K562 (cell line): ENCODE results near the gene RFNG. TPM values are rescaled to one million over a fixed set of nuclear protein-coding genes. Genes with fewer than 3 reads are reported as not detected.
A peak's percentile ranks its signal among the peaks of the same experiment; 100 is the strongest.

Experiments
- ATAC-seq: fragments of 200-7000 bp; cut with Tn5 transposase; 3 replicates; pipeline ENCODE4 v1.9.1; 2020; ENCODE audit warnings: moderate library complexity
- BruUV-seq: library from RNA; stranded (reverse); fragments of 400-500 nt; replicated peaks from 2 replicates; lab custom pipeline; 2021; lab: Mats Ljungman, UMichigan
- CTCF ChIA-PET: fragments of 300-600 bp; formaldehyde crosslinking; extraction: SDS; loops from one replicate; lab custom pipeline; 2021; ENCODE audit warnings: low intra/inter-chr PET ratio; lab: Yijun Ruan, JAX
- POLR2A ChIA-PET: fragments of 300-600, 350-650 bp; sonication (Branson Sonifier 250); formaldehyde crosslinking; extraction: SDS; loops from one replicate; lab custom pipeline; 2021; ENCODE audit warnings: antibody characterized with exemption, inconsistent platforms; lab: Yijun Ruan, JAX
- DNase-seq, 4 experiments: peaks; one replicate each; pipeline versions ENCODE4 v3.0.0 to v3.0.0-alpha.2; 2011 to 2018; ENCODE audit warnings: low spot score in 3 of 4, mixed read lengths in 3 of 4; ENCODE audit errors: extremely low read depth in 1 of 4
- FAIRE-seq: peaks from 2 replicates; lab custom pipeline; 2011; peaks lifted over from hg19 to GRCh38; lab: Jason Lieb, UNC
- H2AFZ ChIP-seq: 2 replicates; pipeline ENCODE4 v1.6.0; 2011; ENCODE audit warnings: low read depth, low read length, control low read depth, inconsistent platforms
- H3K27ac ChIP-seq: fragments of 200-600 bp; 3 replicates; pipeline ENCODE4 v1.8.0; 2011; ENCODE audit warnings: low read depth, mild to moderate bottlenecking, control low read depth, inconsistent platforms, low read length, moderate library complexity, mixed read lengths; ENCODE audit errors: extremely low read depth
- H3K27me3 ChIP-seq, 2 experiments: fragments of 300-600 bp in 1 of 2; 2 replicates in 1 of 2; 3 replicates in 1 of 2; pipeline versions ENCODE4 v1.6.0 to v1.8.0; 2011; ENCODE audit warnings: inconsistent platforms in 2 of 2, low read length in 2 of 2, mild to moderate bottlenecking in 1 of 2, mixed read lengths in 1 of 2, moderate library complexity in 1 of 2; ENCODE audit not compliant: control insufficient read depth in 2 of 2, insufficient read depth in 2 of 2
- H3K36me3 ChIP-seq: fragments of 300-600 bp; 3 replicates; pipeline ENCODE4 v1.8.0; 2011; ENCODE audit warnings: mild to moderate bottlenecking, low read length, inconsistent platforms; ENCODE audit not compliant: control insufficient read depth, insufficient read depth
- H3K4me1 ChIP-seq, 2 experiments: fragments of 200-600 bp in 1 of 2; replicated peaks in 1 of 2; 2 replicates in 1 of 2; 3 replicates in 1 of 2; pipeline versions ENCODE4 v1.5.1 to v1.8.0; 2011; ENCODE audit warnings: inconsistent platforms in 2 of 2, low read length in 2 of 2, mild to moderate bottlenecking in 1 of 2, mixed read lengths in 1 of 2, moderate library complexity in 1 of 2; ENCODE audit not compliant: control insufficient read depth in 2 of 2, insufficient read depth in 2 of 2
- H3K4me2 ChIP-seq: 2 replicates; pipeline ENCODE4 v1.6.1; 2011; ENCODE audit warnings: low read length, control low read depth, inconsistent platforms, mixed read lengths; ENCODE audit not compliant: insufficient read depth
- H3K4me3 ChIP-seq: fragments of 200-600 bp; sonication (generic), shearing (Covaris generic); 2 replicates; pipeline ENCODE4 v1.5.1; 2016; ENCODE audit warnings: control low read depth, inconsistent platforms
- H3K79me2 ChIP-seq: fragments of 200-600 bp; 3 replicates; pipeline ENCODE4 v1.8.0; 2011; ENCODE audit warnings: low read length, inconsistent platforms; ENCODE audit not compliant: control insufficient read depth, insufficient read depth
- H3K9ac ChIP-seq, 2 experiments: 2 replicates each; pipeline versions ENCODE4 v1.6.0 to v1.6.1; 2011; ENCODE audit warnings: low read depth in 2 of 2, low read length in 2 of 2, control low read depth in 1 of 2, inconsistent platforms in 1 of 2, mild to moderate bottlenecking in 1 of 2, mixed read lengths in 1 of 2; ENCODE audit not compliant: insufficient read depth in 1 of 2
- H3K9me1 ChIP-seq: one replicate; pipeline ENCODE4 v1.6.0; 2011; ENCODE audit warnings: inconsistent platforms, mild to moderate bottlenecking, low read length, moderate library complexity; ENCODE audit not compliant: control insufficient read depth, insufficient read depth
- H3K9me3 ChIP-seq: replicated peaks from 2 replicates; pipeline ENCODE4 v1.5.1; 2011; ENCODE audit warnings: low read depth, low read length, inconsistent platforms; ENCODE audit not compliant: control insufficient read depth, insufficient read depth
- H4K20me1 ChIP-seq: replicated peaks from 2 replicates; pipeline ENCODE4 v1.6.1; 2011; ENCODE audit warnings: low read length, inconsistent platforms, mixed read lengths; ENCODE audit not compliant: control insufficient read depth, insufficient read depth
- BRCA1 ChIP-seq, 2 experiments: fragments of 450-650 bp in 1 of 2; sonication (generic) in 1 of 2; formaldehyde crosslinking in 1 of 2; IDR thresholded peaks; 2 replicates each; pipeline versions ENCODE4 v1.5.0 to v1.6.1; 2017 to 2020; ENCODE audit warnings: mild to moderate bottlenecking in 1 of 2, missing genetic modification reagents in 1 of 2
- CBFB ChIP-seq: sonication (generic); formaldehyde crosslinking; IDR thresholded peaks from 2 replicates; pipeline ENCODE4 v1.4.0; 2020; ENCODE audit warnings: mild to moderate bottlenecking, missing genetic modification reagents
- E2F6 ChIP-seq, 2 experiments: IDR thresholded peaks; 2 replicates each; pipeline ENCODE4 v1.6.1; 2011; ENCODE audit warnings: borderline replicate concordance in 1 of 2, control low read depth in 1 of 2, low read depth in 1 of 2, low read length in 1 of 2, mild to moderate bottlenecking in 1 of 2, mixed read lengths in 1 of 2, moderate library complexity in 1 of 2; ENCODE audit not compliant: insufficient read depth in 1 of 2, insufficient read length in 1 of 2, poor library complexity in 1 of 2, severe bottlenecking in 1 of 2; ENCODE audit errors: extremely low read depth in 1 of 2
- ETS1 ChIP-seq: conservative IDR thresholded peaks from 2 replicates; pipeline ENCODE4 v1.6.1; 2011; ENCODE audit warnings: low read depth, mild to moderate bottlenecking, low read length; ENCODE audit not compliant: control insufficient read depth
- HMGN3 ChIP-seq: IDR thresholded peaks from 2 replicates; pipeline ENCODE4 v1.6.1; 2011; ENCODE audit warnings: borderline replicate concordance, low read depth, mild to moderate bottlenecking, mixed read lengths, low read length; ENCODE audit not compliant: insufficient read length; ENCODE audit errors: extremely low read depth
- NFE2L1 ChIP-seq: fragments of 450-650 bp; IDR thresholded peaks from 2 replicates; pipeline ENCODE4 v1.6.1; 2016; ENCODE audit warnings: missing genetic modification characterization, low read depth, mild to moderate bottlenecking, missing compliant biosample characterization, moderate library complexity, borderline replicate concordance
- PCBP1 ChIP-seq: fragments of 200-400 bp; formaldehyde crosslinking; IDR thresholded peaks from 2 replicates; pipeline ENCODE4 v1.6.1; 2018; ENCODE audit warnings: mild to moderate bottlenecking, low read depth, low read length; ENCODE audit not compliant: poor library complexity, severe bottlenecking
- POLR2A ChIP-seq: fragments of 450-650 bp; conservative IDR thresholded peaks from 2 replicates; pipeline ENCODE4 v1.6.1; 2016
- PTBP1 ChIP-seq: fragments of 200-400 bp; formaldehyde crosslinking; IDR thresholded peaks from 2 replicates; pipeline ENCODE4 v1.6.1; 2017; ENCODE audit warnings: low read depth, low read length
- RBM14 ChIP-seq: fragments of 200-400 bp; formaldehyde crosslinking; IDR thresholded peaks from 2 replicates; pipeline ENCODE4 v1.6.1; 2018; ENCODE audit warnings: low read depth, mild to moderate bottlenecking, low read length, moderate library complexity, borderline replicate concordance; ENCODE audit not compliant: insufficient read depth
- SAP30 ChIP-seq: fragments of 200-600 bp; sonication (generic); IDR thresholded peaks from 2 replicates; pipeline ENCODE4 v1.6.1; 2012; ENCODE audit warnings: borderline replicate concordance, low read depth, mild to moderate bottlenecking, moderate library complexity, low read length, control low read depth, inconsistent platforms; ENCODE audit not compliant: insufficient read depth, poor library complexity, severe bottlenecking
- SIRT6 ChIP-seq: IDR thresholded peaks from one replicate; pipeline ENCODE4 v1.6.1; 2012; ENCODE audit warnings: low read depth, mild to moderate bottlenecking, control low read depth, inconsistent platforms, low read length, moderate library complexity
- SRSF1 ChIP-seq: fragments of 200-400 bp; formaldehyde crosslinking; IDR thresholded peaks from 2 replicates; pipeline ENCODE4 v1.6.1; 2017; ENCODE audit warnings: mild to moderate bottlenecking, low read depth, low read length, moderate library complexity
- TCF15 ChIP-seq: fragments of 250-450 bp; sonication (Bioruptor Pico); IDR thresholded peaks from 2 replicates; pipeline ENCODE4 v1.8.0; 2022; ENCODE audit warnings: moderate library complexity, mild to moderate bottlenecking, inconsistent platforms
- ZNF282 ChIP-seq: sonication (generic); formaldehyde crosslinking; IDR thresholded peaks from 2 replicates; pipeline ENCODE4 v1.8.1; 2023; ENCODE audit warnings: missing genetic modification reagents
- ZNF57 ChIP-seq: fragments of 450-650 bp; formaldehyde crosslinking; IDR thresholded peaks from 2 replicates; pipeline ENCODE4 v1.4.0; 2020; ENCODE audit warnings: mild to moderate bottlenecking, moderate library complexity
- WGBS: fragments of 100-300 bp; shearing (Covaris generic); methylation state at CpG from one replicate; pipeline ENCODE4 v1.1.6; 2016; ENCODE audit warnings: low coverage, mixed read lengths; ENCODE audit not compliant: insufficient coverage; ENCODE audit errors: missing lambda C conversion rate; 5-methylcytosine and 5-hydroxymethylcytosine counted together
- in situ Hi-C: fragments of 300-500 bp; cut with MboI; formaldehyde crosslinking; loops from 4 replicates; pipeline ENCODE4 v1.15.0; 2018; ENCODE audit warnings: inconsistent platforms, mixed read lengths
- intact Hi-C: fragments of 100-400 bp; cut with micrococcal nuclease; formaldehyde crosslinking; loops from 2 replicates; pipeline ENCODE4 v1.14.2; 2022
- polyA plus RNA-seq, 8 experiments: library from polyadenylated mRNA; depleted of rRNA in 4 of 8; stranded (reverse) in 5 of 8; unstranded in 3 of 8; fragments of >200 nt; fragmentation: Nextera tagmentation in 2 of 8; fragmentation: Illumina TruSeq in 1 of 8; extraction: Ambion mirVana in 2 of 8; extraction: Trizol in 1 of 8; gene quantifications; 2 replicates each; pipeline versions ENCODE4 v1.2.1 to v1.2.3, GENCODE V29; 2011 to 2014; ENCODE audit warnings: inconsistent platforms in 1 of 8, missing spikeins in 1 of 8
- total RNA-seq, 7 experiments: library from RNA; depleted of rRNA in 6 of 7; stranded (reverse); fragments of >200 nt in 6 of 7; fragmentation: Illumina TruSeq in 2 of 7; extraction: Trizol in 2 of 7; gene quantifications; 2 replicates each; pipeline versions ENCODE4 v1.2.1 to v1.2.3, GENCODE V29; 2011 to 2021; ENCODE audit warnings: low replicate concordance in 1 of 7

The RFNG gene
- total and polyA plus RNA-seq, 9 of the 15 experiments (the other 6 are each of a cell fraction or from before 2014, with no cell fraction given): 0.32 to 32.8 (median 9.5) TPM

GRCh38 chr17:82095777-82096708 lies 44.4 kb upstream of the RFNG start:
- peak overlapping the region; percentile 95 to 100 for H3K9ac ChIP-seq
- H2AFZ ChIP-seq: no peak overlapping the region
- H3K4me2 ChIP-seq: peak overlapping the region; percentile 78
- DNase-seq (no peak), FAIRE-seq (no peak), ATAC-seq (no peak)
- peak overlapping the region; percentile 97 for H3K4me3 ChIP-seq
- no peaks in the 10 kb centered on the region for H3K9me1 ChIP-seq
- H3K79me2 ChIP-seq: peaks cover 75% of the 10 kb centered on the region
- H3K4me1 ChIP-seq: peaks cover 25 to 89% of the 10 kb centered on the region in 2 experiments
- peak overlapping the region; percentile 94 for H3K27ac ChIP-seq
- 67% methylated on average over 33 of the region's 35 CpGs for WGBS
- ChIA-PET CTCF (no interaction called here), POLR2A (interaction anchor here (0.6 to 2.0 kb wide), 11 partner anchors 10 to 1017 kb away, joined by 3 to 11 read pairs (median 5); no protein-coding TSS in a partner anchor)
- H3K9me3 ChIP-seq: no peaks in the 10 kb centered on the region
- intact Hi-C loops: loop anchor here (5.0 kb wide), 1 partner anchor 64 kb away; the partner anchor contains the start of gene RAC3
- peaks cover 34% of the 10 kb centered on the region for H4K20me1 ChIP-seq
- H3K36me3 ChIP-seq: peaks cover 62% of the 10 kb centered on the region
- in situ Hi-C loops: no loop called here
- no peaks in the 10 kb centered on the region for H3K27me3 ChIP-seq
- no TSS peak for BruUV-seq
- no peak for TF ChIP-seq TCF15
- no peak for TF ChIP-seq NFE2L1 (tag)
- TF ChIP-seq CBFB (CRISPR knock-in tag): peak; percentile 29; the same call in 1 of the 2 replicates
- peak; percentile 57 for TF ChIP-seq SIRT6
- TF ChIP-seq ETS1: peak; percentile 66; the same call in 1 of the 2 replicates
- TF ChIP-seq E2F6 (IDR thresholded peaks at IDR 0.05; ENCODE audit: borderline replicate concordance in 1 of 2, extremely low read depth in 1 of 2, insufficient read depth in 1 of 2, insufficient read length in 1 of 2, low read depth in 1 of 2, low read length in 1 of 2, poor library complexity in 1 of 2, severe bottlenecking in 1 of 2): peak in 1 of 2 experiments; percentile 15
- TF ChIP-seq HMGN3: peak; percentile 10
- no peak for TF ChIP-seq ZNF57 (CRISPR knock-in tag)
- TF ChIP-seq PCBP1: peak; percentile 55
- 0 out of 2 replicates have a peak, but pooled peaks have one; percentile 18 for TF ChIP-seq PTBP1
- peak; percentile 57 for TF ChIP-seq SAP30
- TF ChIP-seq ZNF282: peak; percentile 12; the same call in 1 of the 2 replicates
- peak; percentile 33; the same call in 1 of the 2 replicates for TF ChIP-seq POLR2A
- TF ChIP-seq SRSF1: 0 out of 2 replicates have a peak, but pooled peaks have one; percentile 8
- TF ChIP-seq RBM14: peak; percentile 84; the same call in 1 of the 2 replicates
- TF ChIP-seq BRCA1 (IDR thresholded peaks at IDR 0.05): no peak
- TF ChIP-seq BRCA1 (CRISPR knock-in tag; IDR thresholded peaks at IDR 0.05): 0 out of 2 replicates have a peak, but pooled peaks have one; percentile 31
